Ramos (cell line): Measurements from ENCODE around the gene ADAMTS2.

Source experiments
- in situ Hi-C: fragments of 300-500 bp; cut with MboI; formaldehyde crosslinking; loops from one replicate; pipeline ENCODE4 v1.14.3; 2022; ENCODE audit warnings: low sequenced_read_pairs; ENCODE audit not compliant: unreplicated experiment

The ADAMTS2 gene

DNA sequence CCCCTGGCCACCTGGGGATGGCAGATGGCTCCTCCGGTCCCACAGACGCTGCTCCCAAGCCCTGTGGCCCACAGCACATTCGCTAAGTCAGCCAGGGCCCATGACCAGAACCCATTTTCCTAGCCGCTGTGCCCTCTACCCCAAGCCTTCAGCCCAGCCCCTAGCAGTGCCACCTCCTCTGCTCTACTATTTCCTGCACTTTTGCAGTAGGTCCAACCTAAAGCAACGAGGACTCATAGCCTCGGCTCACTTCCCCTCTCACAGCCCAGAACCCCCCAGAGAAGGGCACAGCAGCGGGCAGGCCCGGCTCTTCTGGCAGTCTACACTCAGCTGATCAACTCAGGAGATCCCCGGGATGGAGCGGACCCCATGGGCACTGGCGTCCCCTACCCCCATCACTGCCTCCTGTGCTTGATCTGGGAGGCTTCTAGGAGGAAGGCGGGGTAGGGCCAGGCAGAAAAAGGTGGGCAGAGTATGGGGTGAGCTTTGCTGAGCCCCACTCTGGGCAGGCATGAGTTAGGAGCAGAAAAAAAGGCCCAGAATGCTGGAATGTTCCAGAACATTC, 173.9 kb downstream of the ADAMTS2 start:
- in situ Hi-C loops, result no loop called here

DNA sequence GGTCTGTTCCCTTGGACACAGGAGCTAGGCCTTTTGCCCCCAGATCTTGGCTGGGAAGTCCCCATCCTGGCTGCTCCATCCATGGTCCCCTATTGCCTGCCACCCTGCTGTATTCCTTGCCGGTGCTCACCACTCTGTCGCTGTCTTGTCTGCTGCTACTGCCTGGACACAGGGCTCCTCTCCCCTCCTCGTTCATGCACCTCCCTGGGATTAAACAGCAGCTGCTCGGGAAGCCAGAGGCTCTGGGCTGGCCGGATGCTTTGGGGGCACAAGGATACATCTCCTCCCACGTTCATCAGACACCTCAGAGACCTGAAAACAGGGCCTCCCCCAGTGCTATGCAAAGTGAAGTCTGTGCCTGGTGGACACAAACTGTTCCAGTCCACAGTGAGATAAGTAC, 174.7 kb downstream of the ADAMTS2 start:
- in situ Hi-C loops, result no loop called here

DNA sequence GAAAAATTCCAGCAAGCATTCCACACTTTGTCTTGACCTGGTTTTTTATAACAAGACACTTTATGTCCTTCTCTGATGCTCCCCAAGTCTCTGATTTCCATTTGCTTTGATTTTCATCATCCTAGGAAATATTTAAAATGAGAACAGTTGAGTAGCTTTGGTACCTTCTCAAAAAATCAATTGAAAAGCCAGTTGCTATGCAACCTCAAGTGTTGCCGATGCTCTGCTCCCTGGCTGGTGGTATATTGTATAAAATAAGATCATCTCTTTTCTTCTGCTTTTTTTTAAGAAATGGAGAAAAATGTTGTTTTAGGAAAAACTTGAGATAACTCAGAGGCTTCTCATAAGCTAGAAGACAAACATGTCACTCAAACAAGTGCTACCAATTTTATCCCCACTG, 175.4 kb downstream of the ADAMTS2 start:
- in situ Hi-C loops, result loop anchor here (10.0 kb wide), 2 partner anchors 325 to 505 kb away; no protein-coding TSS in a partner anchor

DNA sequence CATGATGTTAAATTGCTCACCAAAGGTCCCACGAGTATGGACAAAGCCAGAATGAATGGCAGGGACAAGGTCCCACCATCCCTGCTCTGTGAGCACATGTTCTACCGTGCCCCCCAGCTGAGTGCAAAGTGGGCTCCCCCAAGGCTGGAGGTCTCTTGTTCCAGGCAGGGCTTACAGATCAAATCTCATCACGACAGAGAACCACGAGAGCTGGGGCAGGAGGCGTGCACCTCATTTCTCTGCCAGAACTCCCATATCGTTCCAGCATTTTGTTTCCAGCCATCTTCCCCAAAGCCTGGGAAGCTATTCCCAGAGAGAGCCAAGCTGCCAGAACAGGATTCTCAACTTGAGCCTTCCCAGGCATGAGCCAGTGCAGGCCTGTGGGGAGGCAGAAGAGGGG, 176.6 kb downstream of the ADAMTS2 start:
- in situ Hi-C loops, result loop anchor here (10.0 kb wide), 2 partner anchors 326 to 506 kb away; no protein-coding TSS in a partner anchor

DNA sequence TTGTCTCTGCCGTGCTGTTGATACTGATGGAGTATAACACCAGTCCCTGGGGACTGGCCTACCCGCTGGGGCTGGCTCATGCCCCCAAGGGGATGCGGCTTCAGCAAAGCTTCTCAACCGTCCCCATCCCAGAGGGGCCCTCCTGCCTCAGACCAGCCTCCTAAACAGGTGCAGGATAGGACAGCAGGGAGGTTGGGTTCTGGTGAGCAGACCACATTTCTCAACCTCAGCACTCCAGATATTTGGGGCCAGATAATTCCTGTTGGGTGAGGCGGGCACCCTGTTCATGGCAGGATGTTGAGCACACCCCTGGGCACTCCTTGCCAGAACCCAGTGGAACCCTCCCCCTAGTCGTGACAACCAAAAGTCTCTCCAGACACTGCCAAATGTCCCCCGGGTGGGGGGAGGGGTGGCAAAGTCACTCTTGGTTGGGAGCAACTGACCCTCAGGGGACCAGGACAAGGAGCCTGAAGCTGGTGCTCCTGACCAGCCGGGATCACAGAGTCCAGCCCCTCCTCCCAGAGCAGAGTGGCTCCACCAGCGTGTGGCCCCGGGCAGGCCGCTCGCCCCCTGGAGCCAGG, 177.3 kb downstream of the ADAMTS2 start:
- in situ Hi-C loops, result loop anchor here (10.0 kb wide), 2 partner anchors 327 to 507 kb away; no protein-coding TSS in a partner anchor

DNA sequence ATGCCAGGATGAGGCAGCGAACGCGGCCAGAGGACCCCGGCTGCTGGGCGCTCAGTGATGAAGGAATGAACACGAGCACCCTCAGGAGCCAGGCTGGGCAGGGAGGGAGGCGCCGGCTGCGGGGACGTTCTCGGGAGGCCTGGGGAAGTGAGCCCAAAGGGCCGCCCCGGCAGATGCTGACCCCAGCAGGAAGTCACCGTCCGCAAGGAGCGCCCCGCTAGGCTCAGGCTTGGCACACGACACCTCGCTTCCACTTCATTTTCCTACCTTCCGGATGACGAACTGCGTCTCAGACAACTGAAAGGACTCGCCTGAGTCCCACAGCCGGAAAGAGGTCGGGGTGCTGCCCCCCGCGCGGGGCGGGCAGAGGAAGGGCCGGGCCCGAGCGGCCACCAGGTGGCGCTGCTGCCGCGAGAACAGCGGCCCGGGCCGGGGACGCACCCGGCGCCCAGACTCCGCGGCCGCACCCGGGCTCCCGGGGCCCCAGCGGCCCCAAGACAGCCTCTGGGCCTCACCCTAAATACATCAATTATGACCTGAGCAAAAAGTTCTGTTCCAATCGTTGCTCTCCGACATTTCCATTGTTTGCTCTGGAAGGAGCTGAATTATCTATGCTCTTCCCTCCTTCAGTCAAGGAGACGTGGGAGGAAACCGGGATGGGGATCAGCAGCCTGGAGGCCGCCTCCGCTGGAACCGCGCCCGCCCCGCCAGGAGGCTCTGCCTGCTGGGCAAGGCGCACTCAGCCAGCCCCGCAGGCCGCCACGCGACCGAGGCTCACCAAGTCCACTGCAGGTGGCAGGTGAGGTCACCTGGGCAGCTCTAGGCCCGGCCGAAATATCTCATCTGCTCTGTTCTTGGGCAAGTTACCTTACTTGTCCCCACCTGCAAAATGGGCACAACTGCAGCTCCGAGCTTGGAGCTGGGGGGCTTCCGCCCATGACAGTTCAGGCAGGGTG, 178.1 kb downstream of the ADAMTS2 start:
- in situ Hi-C loops, result loop anchor here (10.0 kb wide), 2 partner anchors 328 to 508 kb away; no protein-coding TSS in a partner anchor

DNA sequence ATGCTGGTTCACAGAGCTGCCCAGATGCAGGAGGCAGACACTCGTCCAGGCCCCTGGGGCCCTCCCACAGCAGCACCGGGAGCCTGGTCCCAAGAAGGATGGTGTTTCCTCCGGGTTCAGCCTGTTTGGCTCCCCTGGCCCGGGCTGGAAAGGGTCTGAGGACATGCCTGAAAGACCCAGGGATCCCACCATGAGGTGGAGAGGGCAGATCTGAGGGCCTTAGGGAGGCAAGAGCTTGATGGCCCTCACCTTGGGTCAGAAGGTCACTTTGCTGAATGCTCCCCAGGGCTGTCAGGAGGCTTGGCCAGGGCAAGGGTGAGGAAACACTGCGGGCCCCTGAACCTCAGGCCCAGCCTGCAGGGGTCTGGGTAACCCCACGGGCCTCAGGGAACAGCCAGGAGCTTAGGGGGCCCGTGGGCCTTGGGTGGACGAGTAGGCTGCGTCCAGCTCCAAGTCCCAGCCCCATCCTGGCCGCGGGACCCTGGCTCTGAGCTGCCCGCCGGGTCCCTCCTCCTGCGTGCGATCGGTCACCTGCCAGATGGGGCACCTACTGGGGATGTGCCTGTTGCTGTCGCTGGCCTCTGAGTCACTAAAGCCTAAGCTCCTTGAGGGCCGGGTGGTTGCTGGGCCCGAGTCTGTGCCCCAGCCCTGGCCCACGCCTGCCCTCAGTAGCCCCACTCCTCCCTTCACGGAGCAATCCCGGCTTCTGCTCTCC, 178.9 kb downstream of the ADAMTS2 start:
- in situ Hi-C loops, result loop anchor here (10.0 kb wide), 2 partner anchors 328 to 508 kb away; no protein-coding TSS in a partner anchor

DNA sequence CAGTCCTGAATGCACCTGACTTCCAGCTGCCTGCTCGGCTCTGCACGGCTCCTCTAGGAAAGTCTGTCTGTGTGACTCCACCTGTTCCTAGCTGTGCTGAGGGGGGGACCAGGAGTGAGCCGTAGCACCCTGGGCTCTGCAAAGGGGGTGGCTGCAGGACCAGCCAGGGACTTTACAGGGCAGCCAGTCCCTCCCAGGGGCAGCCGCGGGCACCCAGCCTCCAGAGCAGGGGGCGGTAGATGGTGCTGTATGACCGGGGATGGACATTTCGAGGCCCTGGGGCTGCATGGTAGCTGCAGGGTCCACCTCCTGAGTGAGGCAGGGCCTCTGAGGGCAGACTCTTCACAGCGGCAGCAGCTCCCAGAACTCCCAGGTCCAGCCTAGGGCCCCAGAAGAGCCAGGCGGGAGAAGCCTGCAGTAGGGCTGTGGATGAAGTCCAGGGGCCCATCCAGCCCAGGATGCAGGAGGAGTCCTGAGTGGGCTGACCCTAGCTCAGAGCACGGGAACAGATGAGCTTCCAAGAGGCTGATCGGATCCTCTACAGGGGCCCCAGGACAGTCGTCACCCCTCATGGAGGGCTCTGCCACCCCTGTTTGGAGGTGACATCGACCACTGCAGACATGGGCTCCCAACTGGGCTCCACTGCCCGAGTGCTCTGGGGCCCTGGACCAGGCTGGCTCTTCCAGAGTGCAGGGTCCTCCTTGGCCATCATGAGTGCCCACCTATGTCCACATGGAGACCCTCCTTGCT, 179.7 kb downstream of the ADAMTS2 start:
- in situ Hi-C loops, result loop anchor here (10.0 kb wide), 2 partner anchors 329 to 509 kb away; no protein-coding TSS in a partner anchor

DNA sequence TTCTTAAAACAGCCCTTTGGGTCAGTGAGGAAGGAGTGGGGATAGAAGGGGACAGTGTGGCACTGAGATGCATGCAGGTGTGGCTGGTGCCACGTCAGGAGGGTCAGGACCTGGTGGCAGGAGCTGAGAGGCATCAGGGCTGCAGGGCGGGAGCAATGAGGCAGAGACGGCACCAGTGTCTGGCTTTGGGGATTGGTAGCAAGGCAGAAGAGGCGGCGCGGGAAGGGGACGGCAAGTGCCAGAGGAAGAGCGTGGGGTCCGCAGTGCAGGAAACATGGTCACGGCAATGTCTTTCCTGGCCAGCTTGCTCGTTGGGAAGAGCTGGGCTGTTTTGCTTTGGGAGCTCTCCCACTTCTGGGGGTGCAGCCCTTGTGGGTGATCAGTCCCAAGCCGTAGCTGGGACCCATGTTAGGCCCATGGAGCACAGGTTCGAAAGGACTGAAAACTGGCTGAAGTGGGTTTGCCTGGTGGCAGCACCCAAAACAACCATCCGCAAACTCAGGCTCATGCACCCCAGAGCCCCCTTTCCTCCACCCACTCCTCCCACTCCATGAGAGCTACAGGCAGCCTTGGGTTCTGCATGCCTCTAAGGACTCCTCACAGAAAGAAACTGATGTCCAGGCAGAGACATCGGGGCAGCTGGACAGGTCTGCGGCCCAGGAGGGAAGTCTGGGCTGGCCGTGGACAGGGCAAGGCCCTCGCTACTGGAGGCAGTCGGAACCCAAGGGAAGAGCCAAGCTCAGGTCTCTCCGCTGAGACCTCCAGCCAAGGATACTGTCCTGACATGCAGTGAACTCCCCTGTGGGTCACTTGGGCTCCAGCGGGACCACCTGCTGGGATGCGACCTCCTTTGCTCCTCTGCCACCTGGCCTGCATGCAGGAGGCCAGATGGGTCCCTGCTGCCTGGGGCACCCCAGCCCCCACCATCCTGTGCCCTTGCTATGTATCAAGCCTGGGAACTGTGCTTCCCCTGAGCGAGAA, 180.6 kb downstream of the ADAMTS2 start:
- in situ Hi-C loops, result loop anchor here (10.0 kb wide), 2 partner anchors 330 to 510 kb away; no protein-coding TSS in a partner anchor

DNA sequence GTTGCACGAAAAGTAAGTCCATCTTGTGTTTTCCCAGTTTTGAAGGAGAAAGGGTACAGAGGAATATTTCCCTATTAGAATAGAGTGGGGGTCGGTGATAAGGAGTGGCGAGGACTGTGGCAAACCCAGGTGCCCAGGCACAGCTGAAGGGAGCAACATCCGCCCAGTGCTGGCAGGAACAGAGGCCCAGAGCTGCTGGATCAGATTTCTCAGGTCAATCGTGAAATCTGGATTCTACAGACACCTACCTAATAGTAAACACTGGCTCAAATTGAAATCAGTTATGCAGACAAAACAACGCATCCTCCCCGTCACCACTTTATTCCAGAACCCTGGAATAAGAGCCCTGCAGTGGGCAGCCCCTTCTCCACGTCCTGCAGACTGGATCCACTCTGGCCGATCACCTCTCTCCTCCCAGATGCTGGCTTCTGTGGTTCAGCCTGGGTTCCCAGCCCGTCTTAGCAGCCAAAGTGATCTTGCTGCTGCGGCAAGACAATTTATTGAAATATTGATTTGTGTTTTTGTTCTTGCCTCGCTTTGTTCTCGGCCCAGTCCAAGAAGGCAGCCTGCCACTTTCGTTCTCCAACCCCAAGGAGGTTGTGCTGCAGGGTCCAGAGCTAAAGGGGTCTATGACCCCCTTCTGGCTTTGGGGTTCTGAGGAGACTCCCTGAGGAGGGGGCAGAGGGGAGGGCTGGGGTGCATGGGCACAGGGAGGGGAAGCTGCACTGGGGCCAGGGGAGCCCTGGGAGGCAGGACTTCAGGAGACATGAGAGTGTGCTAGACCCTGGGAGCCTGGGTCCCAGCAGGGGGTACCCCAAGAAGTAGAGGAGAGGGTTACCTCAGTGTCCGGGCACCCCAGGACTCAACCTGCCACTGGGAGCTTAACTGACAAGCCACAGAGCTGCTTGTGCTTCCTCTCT, 181.8 kb downstream of the ADAMTS2 start:
- in situ Hi-C loops, result loop anchor here (10.0 kb wide), 2 partner anchors 331 to 511 kb away; no protein-coding TSS in a partner anchor

DNA sequence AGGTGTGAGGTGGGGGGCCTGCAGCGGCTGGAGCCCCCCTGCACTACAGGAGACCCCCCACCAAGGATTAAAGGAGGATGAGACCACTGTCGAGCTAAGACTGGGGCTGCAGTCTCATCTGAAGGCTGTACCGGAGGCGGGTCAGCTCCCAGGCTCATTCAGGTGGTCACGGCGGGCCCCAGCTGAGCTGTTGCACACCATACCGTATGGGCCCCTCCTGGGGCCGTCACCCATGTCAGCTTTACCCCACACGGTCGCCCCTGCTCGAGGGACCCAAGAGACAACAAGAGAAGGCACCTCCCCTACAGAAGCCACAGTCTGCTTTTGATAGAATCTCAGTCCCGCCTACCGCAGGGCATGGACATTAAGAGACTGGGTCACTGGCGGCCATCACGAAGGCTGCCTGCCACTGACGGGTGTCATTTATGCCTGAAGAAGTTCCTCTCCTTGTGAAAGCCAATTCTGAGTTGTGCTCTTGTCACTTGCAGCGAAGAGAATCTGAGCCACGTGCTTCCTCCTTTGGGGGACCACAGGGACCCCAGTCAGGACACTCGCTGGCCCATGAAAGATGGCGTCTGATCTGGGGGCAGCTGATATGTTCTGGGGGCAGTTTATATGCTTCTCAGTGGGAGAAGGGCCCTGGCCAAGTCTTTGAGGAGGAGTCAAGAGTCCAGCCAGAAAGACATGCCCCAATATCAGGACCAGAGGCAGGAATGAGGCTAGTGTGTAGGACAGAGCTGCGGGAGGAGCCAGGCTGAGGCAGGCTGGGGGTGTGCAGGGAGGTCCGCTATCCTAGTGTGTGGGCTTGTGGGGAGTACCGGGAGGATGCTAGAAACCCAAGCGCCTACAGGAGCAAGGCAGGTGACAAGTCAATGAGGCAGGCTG, 182.7 kb downstream of the ADAMTS2 start:
- in situ Hi-C loops, result loop anchor here (10.0 kb wide), 2 partner anchors 332 to 512 kb away; no protein-coding TSS in a partner anchor

DNA sequence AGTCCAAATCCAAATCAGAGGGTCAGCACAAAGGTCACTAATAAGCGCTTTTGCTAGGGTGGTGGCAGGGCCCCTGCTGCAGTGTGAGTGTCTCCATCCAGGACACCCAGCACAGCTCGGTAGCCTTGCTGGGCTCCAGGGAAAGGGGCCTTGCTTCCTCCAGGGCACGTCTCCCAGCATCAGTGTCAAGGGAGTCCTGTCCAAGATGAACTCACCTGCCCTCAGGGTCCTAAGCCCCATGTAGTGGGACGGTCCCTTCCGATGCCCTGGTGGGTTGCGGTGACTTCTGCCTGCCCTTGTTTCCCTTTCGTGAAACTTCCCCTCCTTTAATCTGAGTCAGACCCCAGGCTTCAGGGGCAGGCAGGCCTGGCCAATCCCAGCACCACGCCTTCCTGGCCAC, 183.4 kb downstream of the ADAMTS2 start:
- in situ Hi-C loops, result loop anchor here (10.0 kb wide), 2 partner anchors 333 to 513 kb away; no protein-coding TSS in a partner anchor

DNA sequence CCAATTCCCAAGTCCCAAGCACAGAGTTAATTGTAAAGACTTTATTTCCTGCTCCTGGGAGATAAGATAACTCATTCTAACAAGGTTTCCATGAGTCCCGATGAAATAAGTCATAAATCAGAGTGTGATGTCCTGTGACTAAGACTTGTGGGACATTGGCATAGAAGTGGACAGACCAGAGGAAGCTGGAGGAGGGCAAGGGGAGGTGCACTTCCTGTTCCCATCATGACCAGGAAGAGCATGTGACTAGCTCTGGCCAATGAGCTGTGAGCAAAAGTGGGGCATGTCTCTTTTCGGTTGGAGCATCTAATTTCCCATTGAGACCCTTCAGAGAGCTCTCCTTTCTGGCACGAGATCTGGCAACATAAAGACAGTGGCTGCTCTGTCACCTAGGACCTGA, 184.7 kb downstream of the ADAMTS2 start:
- in situ Hi-C loops, result loop anchor here (10.0 kb wide), 2 partner anchors 334 to 514 kb away; no protein-coding TSS in a partner anchor

DNA sequence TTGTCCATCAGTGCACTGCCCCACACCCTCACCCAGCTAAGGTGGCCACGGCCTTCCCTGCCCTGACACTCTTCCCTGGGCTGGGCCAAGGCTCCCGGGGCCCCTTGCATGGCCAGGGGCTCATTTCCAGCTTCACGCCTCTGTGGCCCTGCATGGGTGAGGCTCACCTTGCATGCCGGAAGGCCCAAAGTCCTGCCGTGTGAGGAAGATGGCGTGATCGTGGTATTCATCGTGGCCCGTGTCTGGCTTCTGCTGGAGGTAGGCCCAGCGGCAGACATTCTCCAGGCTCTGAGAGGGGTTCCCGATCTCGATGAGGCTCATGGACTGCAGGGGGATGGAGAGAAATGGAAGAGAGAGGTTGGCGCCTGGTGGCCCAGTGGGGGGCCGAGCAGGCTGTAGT, 186.7 kb downstream of the ADAMTS2 start:
- in situ Hi-C loops, result no loop called here

DNA sequence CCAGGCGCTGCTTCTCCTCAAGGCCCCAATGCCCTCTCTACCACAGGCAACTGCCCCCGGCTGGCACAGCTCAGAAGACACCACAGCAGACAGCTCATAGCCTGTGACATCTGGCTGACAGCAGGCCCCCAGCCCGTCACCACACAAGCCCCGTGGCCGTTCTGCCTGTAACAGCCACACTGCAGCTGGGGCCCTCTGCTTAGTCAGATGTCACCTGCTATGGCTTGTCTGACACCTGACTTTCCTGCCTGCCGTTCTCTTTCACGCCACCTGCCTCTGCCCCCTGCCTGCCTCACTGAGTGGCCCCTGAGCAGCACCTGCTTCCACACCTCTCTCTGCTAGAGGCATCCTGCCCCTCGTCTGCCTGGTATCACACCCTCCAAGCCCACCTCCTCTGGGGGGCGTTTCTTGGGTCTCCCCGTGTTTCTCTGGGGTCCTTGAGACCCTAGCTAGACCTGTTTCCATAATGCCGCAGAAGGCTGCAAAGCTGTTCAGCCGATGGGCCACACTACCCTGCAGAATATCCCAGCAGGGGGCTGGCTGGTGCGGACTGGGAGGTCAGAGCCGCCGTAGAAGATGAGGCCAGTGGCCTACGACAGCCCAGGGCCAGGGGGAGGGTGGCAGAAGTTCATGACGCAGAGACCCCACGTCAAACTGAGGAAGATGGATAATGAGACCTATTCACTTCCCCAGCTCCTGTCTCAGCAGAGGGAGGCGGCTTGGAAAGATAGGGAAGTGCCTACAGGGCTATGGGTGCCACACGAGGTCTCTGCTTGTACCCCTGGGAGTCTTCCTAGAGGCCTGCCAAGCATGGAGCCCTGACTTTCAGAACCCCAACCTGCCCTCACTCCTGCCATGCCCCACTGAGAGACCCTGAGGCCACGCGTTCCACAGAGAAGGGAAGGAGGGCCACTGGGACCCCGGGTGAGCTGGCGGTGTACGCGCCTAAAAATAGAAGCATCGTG, 190.0 kb downstream of the ADAMTS2 start:
- in situ Hi-C loops, result no loop called here
